Trophoblast cell (in vitro differentiated cells and primary cell): Measurements from ENCODE around the gene KSR1.

Experiments used
- DNase-seq, 2 donors: peaks; one replicate each; pipeline ENCODE4 v3.0.0-alpha.2; 2016
- H2AFZ ChIP-seq: 2 replicates; pipeline ENCODE4 v1.6.1; 2013; ENCODE audit warnings: low read length, moderate library complexity, mild to moderate bottlenecking; ENCODE audit not compliant: insufficient read depth, poor library complexity
- H2AK5ac ChIP-seq: 2 replicates; pipeline ENCODE4 v1.6.1; 2013; ENCODE audit warnings: mild to moderate bottlenecking, low read length
- H2BK120ac ChIP-seq: 2 replicates; pipeline ENCODE4 v1.6.1; 2013; ENCODE audit warnings: low read length, mild to moderate bottlenecking, moderate library complexity; ENCODE audit not compliant: insufficient read depth, poor library complexity
- H2BK12ac ChIP-seq: 2 replicates; pipeline ENCODE4 v1.6.1; 2013; ENCODE audit warnings: mild to moderate bottlenecking, low read length, moderate library complexity
- H2BK5ac ChIP-seq: 2 replicates; pipeline ENCODE4 v1.6.1; 2013; ENCODE audit warnings: low read length, low read depth, moderate library complexity, mild to moderate bottlenecking; ENCODE audit not compliant: poor library complexity
- H3K14ac ChIP-seq: 2 replicates; pipeline ENCODE4 v1.6.1; 2013; ENCODE audit warnings: mild to moderate bottlenecking, low read length
- H3K18ac ChIP-seq: 2 replicates; pipeline ENCODE4 v1.6.1; 2013; ENCODE audit warnings: mild to moderate bottlenecking, low read length
- H3K23ac ChIP-seq: 2 replicates; pipeline ENCODE4 v1.6.1; 2013; ENCODE audit warnings: low read length
- H3K27ac ChIP-seq: 2 replicates; pipeline ENCODE4 v1.5.1; 2013; ENCODE audit warnings: low read depth, mild to moderate bottlenecking, inconsistent platforms, low read length, moderate library complexity
- H3K27me3 ChIP-seq: 2 replicates; pipeline ENCODE4 v1.6.1; 2013; ENCODE audit warnings: inconsistent platforms, mild to moderate bottlenecking, low read length, moderate library complexity; ENCODE audit not compliant: insufficient read depth
- H3K36me3 ChIP-seq, 2 experiments: 1 replicate in 1 of 2; 2 replicates in 1 of 2; pipeline ENCODE4 v1.6.1; 2013; ENCODE audit warnings: low read length in 2 of 2, mild to moderate bottlenecking in 2 of 2, moderate library complexity in 1 of 2; ENCODE audit not compliant: insufficient read depth in 2 of 2, control insufficient read depth in 1 of 2
- H3K4ac ChIP-seq: 2 replicates; pipeline ENCODE4 v1.6.1; 2013; ENCODE audit warnings: low read depth, mild to moderate bottlenecking, low read length, moderate library complexity
- H3K4me1 ChIP-seq, 2 experiments: 1 replicate in 1 of 2; 2 replicates in 1 of 2; pipeline ENCODE4 v1.6.1; 2013; ENCODE audit warnings: low read length in 2 of 2, mild to moderate bottlenecking in 2 of 2, moderate library complexity in 1 of 2; ENCODE audit not compliant: insufficient read depth in 2 of 2, control insufficient read depth in 1 of 2
- H3K4me2 ChIP-seq: 2 replicates; pipeline ENCODE4 v1.6.1; 2013; ENCODE audit warnings: inconsistent platforms, mild to moderate bottlenecking, low read length, moderate library complexity
- H3K4me3 ChIP-seq: 2 replicates; pipeline ENCODE4 v1.5.1; 2013; ENCODE audit warnings: mild to moderate bottlenecking, low read depth, low read length, inconsistent platforms
- H3K79me1 ChIP-seq: one replicate; pipeline ENCODE4 v1.6.1; 2013; ENCODE audit warnings: low read length
- H3K79me2 ChIP-seq: 2 replicates; pipeline ENCODE4 v1.6.1; 2013; ENCODE audit warnings: low read length, mild to moderate bottlenecking; ENCODE audit not compliant: control insufficient read depth, insufficient read depth, poor library complexity
- H3K9ac ChIP-seq: 2 replicates; pipeline ENCODE4 v1.6.1; 2013; ENCODE audit warnings: mild to moderate bottlenecking, low read length
- H3K9me3 ChIP-seq: 2 replicates; pipeline ENCODE4 v1.6.1; 2013; ENCODE audit warnings: low read depth, mild to moderate bottlenecking, control low read depth, inconsistent platforms, low read length; ENCODE audit not compliant: insufficient read depth
- H4K12ac ChIP-seq: 2 replicates; pipeline ENCODE4 v1.6.1; 2013; ENCODE audit warnings: low read depth, mild to moderate bottlenecking, low read length, moderate library complexity
- H4K8ac ChIP-seq: 2 replicates; pipeline ENCODE4 v1.6.1; 2013; ENCODE audit warnings: low read depth, mild to moderate bottlenecking, low read length, moderate library complexity
- H4K91ac ChIP-seq: one replicate; pipeline ENCODE4 v1.6.1; 2013; ENCODE audit warnings: low read depth, mild to moderate bottlenecking, low read length, moderate library complexity
- WGBS: extraction: QIAGEN DNeasy Blood & Tissue Kit; methylation state at CpG from one replicate; pipeline ENCODE4 v1.1.7; 2013; ENCODE audit warnings: missing lambda C conversion rate; ENCODE audit not compliant: insufficient read length, insufficient coverage; ENCODE audit errors: extremely low coverage; 5-methylcytosine and 5-hydroxymethylcytosine counted together

KSR1 gene

GRCh38 chr17:27490391-27490790 is 34.1 kb downstream of the KSR1 start:
- Histone ChIP-seq H3K4me2 (no peak overlapping the region), H3K18ac (no peak overlapping the region), H2AFZ (no peak overlapping the region), H3K4me1 (peaks cover 15 to 18% of the 10 kb centered on the region in 2 experiments), H3K79me1 (peaks cover 5% of the 10 kb centered on the region), H2BK5ac (no peak overlapping the region), H4K91ac (no peak overlapping the region), H3K9me3 (no peaks in the 10 kb centered on the region), H3K4me3 (no peak overlapping the region), H2BK120ac (no peak overlapping the region), H3K27me3 (no peaks in the 10 kb centered on the region), H3K79me2 (peaks cover 2% of the 10 kb centered on the region), H3K14ac (no peak overlapping the region), H3K9ac (no peak overlapping the region), H3K36me3 (peaks cover 0 to 4% of the 10 kb centered on the region in 2 experiments), H3K23ac (no peak overlapping the region), H2BK12ac (no peak overlapping the region), H4K8ac (no peak overlapping the region), H2AK5ac (no peak overlapping the region), H3K4ac (no peak overlapping the region), H3K27ac (no peak overlapping the region), H4K12ac (no peak overlapping the region)
- WGBS: no CpG with 5 or more reads among the region's 4 CpGs
- DNase-seq: no peak

- no peaks in the 10 kb centered on the region for H3K9me3 ChIP-seq
- H3K18ac ChIP-seq: no peak overlapping the region
- H2AK5ac ChIP-seq: no peak overlapping the region
- H2BK120ac ChIP-seq: no peak overlapping the region
- H3K9ac ChIP-seq: no peak overlapping the region
- H3K14ac ChIP-seq: no peak overlapping the region
- H3K79me1 ChIP-seq: peaks cover 6% of the 10 kb centered on the region
- H4K12ac ChIP-seq: no peak overlapping the region
- no peak overlapping the region for H3K27ac ChIP-seq
- H3K27me3 ChIP-seq: no peaks in the 10 kb centered on the region
- DNase-seq: no peak
- H3K23ac ChIP-seq: no peak overlapping the region
- peaks cover 2% of the 10 kb centered on the region for H3K79me2 ChIP-seq
- peaks cover 17 to 20% of the 10 kb centered on the region in 2 experiments for H3K4me1 ChIP-seq
- H2AFZ ChIP-seq: no peak overlapping the region
- H4K91ac ChIP-seq: no peak overlapping the region
- no peak overlapping the region for H2BK12ac ChIP-seq
- WGBS: 100% methylated on average over 2 of the region's 12 CpGs
- no peak overlapping the region for H2BK5ac ChIP-seq
- H3K4ac ChIP-seq: no peak overlapping the region
- H4K8ac ChIP-seq: no peak overlapping the region
- H3K36me3 ChIP-seq: peaks cover 0 to 4% of the 10 kb centered on the region in 2 experiments
- H3K4me2 ChIP-seq: no peak overlapping the region
- H3K4me3 ChIP-seq: no peak overlapping the region
Observed at GRCh38 chr17:27491713-27492190, 35.5 kb downstream of the KSR1 start.

GRCh38 chr17:27492470-27492869 is 36.2 kb downstream of the KSR1 start:
- no peaks in the 10 kb centered on the region for H3K9me3 ChIP-seq
- H3K79me2 ChIP-seq: peaks cover 2% of the 10 kb centered on the region
- H2BK5ac ChIP-seq: no peak overlapping the region
- no peak overlapping the region for H2AFZ ChIP-seq
- H3K27ac ChIP-seq: no peak overlapping the region
- peaks cover 20 to 23% of the 10 kb centered on the region in 2 experiments for H3K4me1 ChIP-seq
- H3K36me3 ChIP-seq: peaks cover 0 to 4% of the 10 kb centered on the region in 2 experiments
- H4K91ac ChIP-seq: no peak overlapping the region
- no peak overlapping the region for H3K9ac ChIP-seq
- no peak overlapping the region for H4K8ac ChIP-seq
- no peak overlapping the region for H2AK5ac ChIP-seq
- DNase-seq: peak; percentile 62 to 72
- H3K4me2 ChIP-seq: no peak overlapping the region
- WGBS: no CpG with 5 or more reads among the region's 3 CpGs
- H3K14ac ChIP-seq: no peak overlapping the region
- H3K79me1 ChIP-seq: peaks cover 6% of the 10 kb centered on the region
- no peak overlapping the region for H3K4me3 ChIP-seq
- H3K18ac ChIP-seq: no peak overlapping the region
- no peak overlapping the region for H4K12ac ChIP-seq
- no peak overlapping the region for H3K23ac ChIP-seq
- no peak overlapping the region for H2BK12ac ChIP-seq
- no peak overlapping the region for H3K4ac ChIP-seq
- no peak overlapping the region for H2BK120ac ChIP-seq
- no peaks in the 10 kb centered on the region for H3K27me3 ChIP-seq

GRCh38 chr17:27493088-27493487 is 36.8 kb downstream of the KSR1 start:
- Histone ChIP-seq H3K36me3 (no peaks in the 10 kb centered on the region), H3K27ac (no peak overlapping the region), H3K9me3 (no peaks in the 10 kb centered on the region), H3K9ac (no peak overlapping the region), H2BK120ac (no peak overlapping the region), H4K12ac (no peak overlapping the region), H2AFZ (no peak overlapping the region), H3K79me1 (peaks cover 6% of the 10 kb centered on the region), H2BK12ac (no peak overlapping the region), H3K14ac (no peak overlapping the region), H3K4me3 (no peak overlapping the region), H4K91ac (no peak overlapping the region), H3K18ac (no peak overlapping the region), H3K4me1 (peaks cover 20 to 23% of the 10 kb centered on the region in 2 experiments), H2BK5ac (no peak overlapping the region), H3K4ac (no peak overlapping the region), H3K79me2 (peaks cover 2% of the 10 kb centered on the region), H3K23ac (no peak overlapping the region), H3K27me3 (no peaks in the 10 kb centered on the region), H2AK5ac (no peak overlapping the region), H3K4me2 (no peak overlapping the region), H4K8ac (no peak overlapping the region)
- WGBS: no CpG with 5 or more reads among the region's 4 CpGs
- no peak for DNase-seq
